ENCODE results near the gene IRX3. TPM values are rescaled to one million over a fixed set of nuclear protein-coding genes. Genes with fewer than 3 reads are reported as not detected.

IRX3 gene
- polyA plus RNA-seq, 1 donor: 20.1 TPM

DNA sequence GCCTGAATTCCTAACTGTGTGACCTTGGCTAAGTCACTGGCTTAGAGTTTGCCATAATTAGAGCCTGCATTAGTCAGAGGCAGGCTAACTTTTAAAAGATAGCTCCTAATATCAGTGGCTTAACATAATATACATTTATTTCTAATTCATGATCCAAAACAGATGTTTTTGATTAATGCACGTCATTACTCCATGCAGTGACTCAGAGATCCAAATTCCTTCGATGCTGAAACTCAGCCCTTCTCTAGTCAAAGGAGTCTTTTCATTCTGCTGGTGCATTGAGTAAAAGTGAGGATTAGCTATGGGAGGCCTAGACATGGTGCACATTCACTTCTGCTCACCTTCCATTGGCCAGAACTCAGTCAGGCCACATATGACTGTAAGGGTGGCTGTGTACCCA, 49.8 kb downstream of the IRX3 start:
- DNase-seq: no peak

DNA sequence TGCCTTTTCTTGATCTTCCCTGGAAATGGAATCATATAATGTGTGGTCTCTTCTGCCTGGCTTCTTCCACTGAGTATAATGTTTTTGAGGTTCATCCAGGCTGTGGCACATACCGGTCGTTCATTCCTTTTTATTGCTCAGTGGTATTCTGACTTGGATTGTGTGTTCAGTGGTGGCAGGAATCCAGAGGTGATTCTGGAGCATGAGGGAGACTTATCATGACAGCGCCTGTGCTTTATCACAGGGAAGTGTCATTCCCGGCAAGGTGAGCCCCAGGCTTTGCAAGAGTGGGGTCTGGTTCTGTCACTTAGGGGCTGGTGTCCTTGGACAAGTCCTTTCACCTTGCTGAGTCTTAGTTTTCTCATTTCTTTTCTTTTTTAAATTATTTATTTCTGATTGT, 53.0 kb downstream of the IRX3 start:
- DNase-seq: no peak
